Cardiac muscle cell (in vitro differentiated cells and primary cell): ENCODE results near the gene VWDE. TPM values are rescaled to one million over a fixed set of nuclear protein-coding genes. Genes with fewer than 3 reads are reported as not detected.
"Not testable (repeated sequence)": the region's sequence is repeated elsewhere in the genome, so short reads cannot be mapped to it uniquely, and the experiment has no call there.

ENCODE experiments used
- DNase-seq, 2 donors: peaks; one replicate each; pipeline versions ENCODE4 v3.0.0 to v3.0.0-alpha.2; 2010 to 2017; ENCODE audit warnings: low read depth in 1 of 2, low spot score in 1 of 2
- H3K27ac ChIP-seq: fragments of 200-600 bp; sonication (generic); 2 replicates; pipeline ENCODE4 v1.5.1; 2016
- H3K27me3 ChIP-seq: fragments of 200-600 bp; sonication (generic); 2 replicates; pipeline ENCODE4 v1.6.0; 2016; ENCODE audit warnings: control low read depth
- H3K36me3 ChIP-seq: fragments of 200-600 bp; sonication (generic); 2 replicates; pipeline ENCODE4 v1.5.1; 2016; ENCODE audit warnings: control low read depth
- H3K4me1 ChIP-seq: fragments of 200-600 bp; sonication (generic); 2 replicates; pipeline ENCODE4 v1.8.1; 2017; ENCODE audit warnings: low read depth, mild to moderate bottlenecking, mixed run types
- H3K4me3 ChIP-seq: fragments of 200-600 bp; sonication (generic); 2 replicates; pipeline ENCODE4 v1.5.1; 2016; ENCODE audit warnings: mild to moderate bottlenecking
- H3K9me3 ChIP-seq: fragments of 200-600 bp; sonication (generic); 2 replicates; pipeline ENCODE4 v1.5.1; 2017; ENCODE audit warnings: low read depth, mild to moderate bottlenecking, control low read depth
- CTCF ChIP-seq: IDR thresholded peaks from 2 replicates; pipeline ENCODE4 v1.5.1; 2012; ENCODE audit warnings: low read depth, mild to moderate bottlenecking, low read length
- polyA plus RNA-seq: library from polyadenylated mRNA; unstranded; fragments of >200 nt; fragmentation: Nextera tagmentation; extraction: Ambion mirVana; gene quantifications from 2 replicates; pipeline ENCODE4 v1.2.1, GENCODE V29; 2016
- total RNA-seq: library from RNA; depleted of rRNA; stranded (reverse); fragments of >200 nt; gene quantifications from 2 replicates; pipeline ENCODE4 v1.2.3, GENCODE V29; 2016

VWDE gene
- total and polyA plus RNA-seq, 2 experiments from 2014 or later = 51.5 to 95.8 TPM

GRCh38 chr7:12410523-12410922 lies 6.9 kb upstream of the VWDE start:
- DNase-seq = no peak
- Histone ChIP-seq H3K4me3 (no peak overlapping the region), H3K9me3 (no peaks in the 10 kb centered on the region), H3K27me3 (no peaks in the 10 kb centered on the region), H3K4me1 (no peaks in the 10 kb centered on the region), H3K36me3 (no peaks in the 10 kb centered on the region), H3K27ac (no peak overlapping the region)
- TF ChIP-seq CTCF = no peak

DNA sequence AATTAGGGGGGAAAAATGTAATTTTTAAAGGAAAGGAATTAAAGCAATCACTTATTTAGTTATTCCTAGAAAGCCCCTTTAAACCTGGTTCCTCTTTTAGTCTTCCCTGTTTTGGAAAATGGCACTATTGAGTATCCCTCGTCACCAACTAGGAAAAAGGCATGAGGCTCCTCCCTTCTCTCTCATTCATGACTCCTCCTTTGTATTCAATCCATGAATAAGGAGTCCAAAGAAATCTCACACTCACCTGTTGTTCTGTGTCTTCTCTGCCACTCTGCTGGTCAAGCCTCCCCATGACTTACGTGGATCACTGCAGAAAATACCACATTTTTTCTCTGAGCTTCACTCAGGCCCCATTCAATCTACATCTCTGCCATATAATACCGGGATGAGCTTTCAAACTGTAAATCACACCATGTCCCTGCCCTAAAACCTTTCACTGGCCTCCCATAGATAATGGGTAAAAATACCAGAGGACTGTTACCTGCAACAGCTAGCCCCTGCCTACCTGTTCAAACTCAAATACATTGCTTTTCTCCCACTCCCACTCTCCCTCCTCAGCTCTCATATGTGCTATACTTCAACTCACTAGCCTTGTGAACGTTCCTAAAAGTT lies 5.5 kb upstream of the VWDE start:
- Histone ChIP-seq H3K27me3 (no peaks in the 10 kb centered on the region), H3K27ac (no peak overlapping the region), H3K9me3 (no peaks in the 10 kb centered on the region), H3K36me3 (no peaks in the 10 kb centered on the region), H3K4me1 (no peaks in the 10 kb centered on the region), H3K4me3 (no peak overlapping the region)
- no peak for TF ChIP-seq CTCF
- no peak for DNase-seq

DNA sequence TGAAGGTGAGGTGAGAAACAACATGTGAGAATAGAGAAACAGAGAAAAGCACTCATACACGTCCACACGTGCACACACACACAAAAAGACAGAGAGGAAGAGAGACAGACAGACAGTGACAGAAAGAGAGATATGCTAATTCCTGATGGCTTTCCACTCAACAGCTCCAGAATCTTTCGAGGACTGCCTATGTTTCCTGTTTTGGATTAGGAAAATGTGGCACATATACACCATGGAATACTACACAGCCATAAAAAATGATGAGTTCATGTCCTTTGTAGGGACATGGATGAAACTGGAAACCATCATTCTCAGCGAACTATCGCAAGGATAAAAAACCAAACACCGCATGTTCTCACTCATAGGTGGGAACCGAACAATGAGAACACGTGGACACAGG lies 4.0 kb upstream of the VWDE start:
- not testable (repeated sequence) for H3K36me3 ChIP-seq, H3K4me3 ChIP-seq, H3K27ac ChIP-seq, DNase-seq, H3K27me3 ChIP-seq, H3K9me3 ChIP-seq, H3K4me1 ChIP-seq

DNA sequence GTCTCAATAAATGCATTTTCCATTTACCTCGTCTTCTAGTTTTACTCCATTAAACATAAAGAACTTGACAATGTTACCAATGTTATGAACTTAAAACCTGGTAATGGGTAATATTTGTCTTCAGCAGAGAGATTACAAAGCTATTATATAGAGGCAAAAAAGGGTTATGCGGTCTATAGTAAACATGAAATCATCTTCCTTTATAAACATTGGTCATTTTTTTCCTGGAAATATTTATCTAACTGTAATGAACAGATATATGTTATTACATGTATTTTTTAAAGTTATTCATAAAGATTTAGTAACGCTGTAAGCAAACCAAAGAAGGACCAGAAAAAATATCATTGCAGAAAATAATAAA lies 1.3 kb downstream of the VWDE start:
- no peak for DNase-seq
- Histone ChIP-seq H3K27ac (peak overlapping the region; percentile 64), H3K9me3 (no peaks in the 10 kb centered on the region), H3K4me1 (peaks cover 16% of the 10 kb centered on the region), H3K4me3 (peak overlapping the region; percentile 42), H3K27me3 (no peaks in the 10 kb centered on the region), H3K36me3 (no peaks in the 10 kb centered on the region)
- no peak for TF ChIP-seq CTCF

GRCh38 chr7:12401538-12402364 lies 1.9 kb downstream of the VWDE start:
- H3K27ac ChIP-seq = peak overlapping the region; percentile 64
- peaks cover 16% of the 10 kb centered on the region for H3K4me1 ChIP-seq
- no peaks in the 10 kb centered on the region for H3K36me3 ChIP-seq
- H3K27me3 ChIP-seq = no peaks in the 10 kb centered on the region
- DNase-seq = no peak
- peak overlapping the region; percentile 42 for H3K4me3 ChIP-seq
- no peaks in the 10 kb centered on the region for H3K9me3 ChIP-seq
- no peak for TF ChIP-seq CTCF

DNA sequence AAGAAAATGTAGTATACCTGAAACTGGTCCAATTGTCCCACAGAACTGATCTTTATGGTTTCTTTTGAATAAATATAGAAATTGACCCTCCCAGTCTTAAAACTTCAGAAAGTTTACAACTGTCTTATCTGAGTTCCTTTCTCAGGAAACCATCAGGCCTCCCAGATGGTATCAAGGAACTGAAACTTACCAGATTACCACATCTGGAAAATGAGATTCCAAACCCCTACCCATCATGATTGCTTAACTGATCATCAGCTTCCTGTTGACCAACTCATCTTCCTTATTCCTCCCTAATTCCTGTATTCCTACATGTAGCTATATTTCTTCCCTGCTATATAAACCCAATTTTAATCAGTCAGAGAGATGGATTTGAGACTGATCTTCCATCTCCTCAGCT lies 5.5 kb downstream of the VWDE start:
- H3K4me1 ChIP-seq = peaks cover 19% of the 10 kb centered on the region
- DNase-seq = no peak
- H3K36me3 ChIP-seq = no peaks in the 10 kb centered on the region
- no peaks in the 10 kb centered on the region for H3K27me3 ChIP-seq
- no peak for TF ChIP-seq CTCF
- no peak overlapping the region for H3K27ac ChIP-seq
- no peak overlapping the region for H3K4me3 ChIP-seq
- no peaks in the 10 kb centered on the region for H3K9me3 ChIP-seq
